HG02884 (cell line): ENCODE measurements around the gene AGK.
"Not testable (repeated sequence)": the region's sequence is repeated elsewhere in the genome, so short reads cannot be mapped to it uniquely, and the experiment has no call there.

ENCODE experiments used
- ATAC-seq: cut with Tn5 transposase; IDR thresholded peaks from one replicate; pipeline ENCODE4 v1.9.1; 2021; ENCODE audit warnings: mild to moderate bottlenecking, moderate library complexity; ENCODE audit not compliant: unreplicated experiment

Gene AGK

DNA sequence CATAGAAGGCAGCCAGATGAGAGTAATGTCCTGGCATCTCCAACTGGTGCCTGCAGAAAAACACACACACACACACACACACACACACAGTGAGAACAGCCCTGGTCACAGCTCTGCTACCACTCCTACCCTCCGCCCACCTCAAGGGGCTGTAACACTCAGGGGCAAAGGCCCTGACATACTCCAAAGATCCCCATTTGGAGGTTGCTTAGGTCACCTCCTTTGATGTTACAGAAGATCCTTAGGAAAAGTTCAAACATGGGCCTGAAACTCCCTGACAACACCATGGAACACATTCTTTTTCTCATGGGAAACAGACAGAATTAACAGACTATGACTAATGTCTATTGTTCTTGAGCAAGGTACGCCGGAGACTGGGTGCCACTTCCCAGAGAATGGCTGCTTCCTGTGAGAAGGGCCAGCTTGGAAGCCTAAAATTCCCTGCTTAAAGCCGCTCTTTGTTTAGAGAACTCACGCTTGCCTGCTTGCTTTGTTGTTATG is 123.0 kb downstream of the AGK start:
- ATAC-seq: no peak

DNA sequence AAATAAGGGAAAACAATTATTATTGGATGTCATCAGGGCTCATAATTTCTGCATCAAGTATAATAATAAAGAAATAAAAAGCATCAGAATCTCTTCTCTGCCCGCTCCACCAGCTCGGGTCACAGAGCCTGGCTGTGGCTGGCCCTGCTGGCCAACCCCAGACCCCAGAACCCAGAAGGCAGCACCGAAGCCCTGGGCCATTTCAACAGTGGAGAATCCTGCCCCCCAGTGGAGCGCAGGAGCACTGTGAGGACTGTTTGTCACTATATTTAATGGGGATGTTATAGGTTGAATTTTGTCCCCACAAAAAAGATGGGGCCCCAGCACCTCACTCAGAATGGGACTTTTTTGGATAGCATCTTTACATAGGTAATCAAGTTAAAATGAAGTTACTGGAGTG is 123.5 kb downstream of the AGK start:
- ATAC-seq: no peak

- ATAC-seq: no peak
Measured at GRCh38 chr7:141675436-141676215, 124.4 kb downstream of the AGK start.

DNA sequence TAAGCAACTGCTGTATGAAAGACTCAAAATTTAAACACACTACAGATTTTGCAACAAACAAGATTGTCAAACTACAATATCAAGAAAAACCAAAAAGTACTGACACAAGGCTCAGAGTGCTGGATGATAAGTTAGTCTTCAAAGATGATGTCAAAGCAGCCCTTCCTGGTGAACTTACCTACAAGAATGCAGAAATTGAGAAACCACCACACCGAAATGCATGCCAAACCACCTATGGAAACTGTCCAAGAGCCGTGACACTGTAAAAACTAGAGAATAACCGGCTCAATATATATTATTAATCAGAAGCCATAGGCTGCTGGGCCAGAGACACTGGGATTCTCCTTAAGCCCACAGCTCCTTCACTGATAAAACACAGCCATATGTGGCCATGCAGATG is 125.4 kb downstream of the AGK start:
- no peak for ATAC-seq

DNA sequence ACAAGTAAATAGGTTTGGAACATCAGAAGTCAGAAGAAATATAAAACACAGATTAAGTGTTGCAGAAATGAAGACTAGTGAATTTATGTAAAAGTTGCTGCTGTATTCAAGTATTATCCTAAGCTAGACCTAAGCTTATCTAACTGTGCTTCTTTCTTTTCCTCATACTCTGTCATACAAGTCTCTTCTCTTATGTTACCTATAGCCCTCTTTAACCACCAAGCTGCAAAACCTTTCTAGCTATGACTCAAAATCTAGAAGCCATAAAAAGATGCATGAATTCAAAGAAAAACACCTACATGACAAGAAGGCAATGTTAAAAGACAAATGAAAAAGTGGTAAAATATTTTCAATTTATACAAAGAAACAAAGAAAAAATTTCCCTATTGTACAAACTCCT is 127.8 kb downstream of the AGK start:
- peak; percentile 86 for ATAC-seq

GRCh38 chr7:141685285-141686023 is 134.2 kb downstream of the AGK start:
- no peak for ATAC-seq

GRCh38 chr7:141686074-141686473 is 134.9 kb downstream of the AGK start:
- ATAC-seq: no peak

- ATAC-seq: no peak
Measured at GRCh38 chr7:141686670-141687069, 135.5 kb downstream of the AGK start.

DNA sequence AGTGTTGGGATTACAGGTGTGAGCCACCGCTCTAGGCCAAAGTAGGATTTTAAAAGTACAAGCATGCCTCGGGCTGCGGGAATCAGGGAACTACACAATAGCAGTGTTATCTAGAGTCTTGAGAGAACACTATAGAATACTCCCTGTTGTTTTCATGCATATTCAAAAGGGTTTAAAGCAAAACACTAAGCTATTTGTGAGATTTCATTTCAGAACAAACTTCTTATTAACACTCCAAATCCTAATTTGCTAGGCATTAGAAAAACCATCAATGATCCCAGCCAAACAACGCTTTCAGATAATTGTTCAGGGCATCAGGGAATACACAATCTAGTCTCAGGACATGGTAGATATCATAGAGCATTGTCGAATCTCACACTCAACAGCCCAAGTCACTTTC is 136.8 kb downstream of the AGK start:
- ATAC-seq: no peak

DNA sequence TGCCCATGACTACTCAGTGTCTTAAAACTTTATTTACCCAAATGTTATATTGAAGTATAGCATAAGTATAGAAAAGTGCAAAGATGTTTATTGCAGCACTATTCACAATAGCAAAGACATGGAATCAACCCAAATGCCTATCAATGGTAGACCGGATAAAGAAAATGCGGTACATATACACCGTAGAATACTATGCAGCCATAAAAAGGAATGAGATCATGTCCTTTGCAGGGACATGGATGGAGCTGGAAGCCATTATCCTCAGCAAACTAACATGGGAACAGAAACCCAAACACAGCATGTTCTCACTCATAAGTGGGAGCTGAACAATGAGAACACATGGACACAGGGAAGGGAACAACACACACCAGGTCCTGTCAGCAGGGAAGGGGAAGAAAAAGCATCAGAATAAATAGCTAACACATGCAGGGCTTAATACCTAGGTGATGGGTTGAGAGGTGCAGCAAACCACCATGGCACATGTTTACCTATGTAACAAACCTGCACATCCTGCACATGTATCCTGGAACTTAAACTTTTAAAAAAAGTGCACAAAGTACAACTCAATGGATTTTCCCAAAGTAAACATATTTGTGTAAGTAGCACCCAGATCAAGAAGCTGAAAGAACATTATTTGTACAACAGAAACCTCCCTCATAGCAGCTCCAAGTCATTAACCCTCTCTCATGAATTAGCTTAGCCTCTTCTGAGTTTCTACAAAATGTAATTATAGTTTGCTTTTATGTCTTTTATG is 138.0 kb downstream of the AGK start:
- ATAC-seq: not testable (repeated sequence)

- no peak for ATAC-seq
Measured at GRCh38 chr7:141691540-141691939, 140.3 kb downstream of the AGK start.

GRCh38 chr7:141691961-141692360 is 140.8 kb downstream of the AGK start:
- no peak for ATAC-seq

- no peak for ATAC-seq
Measured at GRCh38 chr7:141693082-141693481, 141.9 kb downstream of the AGK start.

- no peak for ATAC-seq
Measured at GRCh38 chr7:141695803-141696289, 144.6 kb downstream of the AGK start.

- ATAC-seq: no peak
Measured at GRCh38 chr7:141696348-141696747, 145.1 kb downstream of the AGK start.

DNA sequence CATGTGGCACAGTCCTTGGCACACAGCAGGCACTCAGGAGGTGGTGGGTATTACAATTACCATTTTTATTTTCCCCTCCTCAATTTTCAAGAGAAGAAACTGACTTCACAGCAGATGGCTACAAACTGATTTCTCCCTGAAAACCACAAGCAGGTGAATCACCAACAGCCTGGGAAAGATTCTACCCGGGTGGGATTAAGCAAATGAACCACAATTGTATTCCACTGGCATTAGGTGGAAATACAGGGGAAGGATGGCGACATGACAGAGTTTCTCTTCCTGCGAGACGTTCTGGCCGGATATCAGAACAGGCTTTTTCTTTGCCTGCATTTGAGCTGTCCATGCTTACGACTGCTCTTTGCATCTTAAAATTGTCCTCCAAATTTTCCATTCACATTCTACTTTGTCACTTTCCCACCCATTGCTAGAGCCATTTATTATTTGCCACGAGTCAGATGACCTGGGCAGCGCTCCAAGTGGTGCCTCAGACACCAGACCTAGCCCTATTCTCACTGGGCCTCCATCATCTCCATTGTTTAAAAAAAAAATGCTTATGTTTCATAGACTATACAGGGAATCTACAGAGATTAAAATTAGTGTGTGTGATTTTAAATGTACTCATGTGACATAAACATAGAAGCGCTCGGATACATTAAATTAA is 146.1 kb downstream of the AGK start:
- no peak for ATAC-seq

GRCh38 chr7:141698247-141699015 is 147.2 kb downstream of the AGK start:
- ATAC-seq: no peak

DNA sequence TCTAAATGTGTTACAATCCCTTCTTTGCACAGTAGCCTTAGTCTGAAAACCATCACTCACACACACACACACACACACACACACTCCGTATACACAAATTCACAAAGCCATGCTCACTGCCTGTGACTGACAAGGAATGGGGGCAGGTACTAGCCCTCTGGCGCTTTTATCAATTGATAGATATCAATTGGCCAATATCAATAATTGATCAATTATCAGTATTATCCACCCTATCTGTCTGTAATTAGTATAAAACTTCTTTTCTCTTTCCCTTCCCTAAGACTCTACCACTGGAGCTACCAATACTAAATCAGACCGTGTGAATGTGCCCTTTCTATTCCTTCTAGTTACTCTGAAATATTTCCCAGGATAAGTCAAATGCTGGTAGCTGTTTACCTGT is 148.7 kb downstream of the AGK start:
- ATAC-seq: no peak

DNA sequence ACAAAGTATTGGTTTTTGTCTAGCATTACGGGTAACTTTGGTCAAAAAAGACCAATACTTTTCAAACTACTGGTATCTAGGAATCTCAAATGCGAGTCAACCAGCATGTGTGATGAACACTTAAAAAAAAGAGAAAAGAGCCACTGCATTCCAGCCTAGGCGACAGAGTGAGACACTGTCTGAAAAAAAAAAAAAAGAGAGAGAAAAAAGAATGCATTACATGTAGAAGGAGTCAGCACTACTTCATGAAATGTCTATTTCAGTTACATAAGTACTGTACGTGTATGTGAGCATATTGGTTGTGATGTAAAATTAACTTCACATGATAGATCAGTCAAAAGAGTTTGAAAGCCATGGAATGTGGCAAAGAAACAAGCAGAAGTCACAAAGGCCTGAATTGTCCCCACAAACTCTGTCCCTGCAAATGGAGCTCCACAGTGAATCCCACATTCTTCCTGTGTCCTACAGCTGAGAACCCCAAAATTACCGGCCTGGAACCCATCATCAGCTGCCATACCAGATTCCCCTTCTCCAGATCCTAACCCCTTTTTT is 149.2 kb downstream of the AGK start:
- no peak for ATAC-seq
